GM13977 (cell line): ENCODE results near the gene VSTM5.

ENCODE experiments used
- DNase-seq: peaks from one replicate; pipeline ENCODE4 v3.0.0; 2012; ENCODE audit warnings: low spot score
- in situ Hi-C: fragments of 300-500 bp; cut with MboI; formaldehyde crosslinking; loops from one replicate; pipeline ENCODE4 v1.12.0; 2022; ENCODE audit warnings: low sequenced_read_pairs, low pct_unique_long_range_greater_than_20kb, mixed read lengths, inconsistent platforms; ENCODE audit not compliant: unreplicated experiment
- TF ChIP-seq, protein P1 (sequence below): IDR thresholded peaks from 2 replicates; pipeline ENCODE4 v1.5.1; 2012; ENCODE audit warnings: mild to moderate bottlenecking, control low read depth; ENCODE audit not compliant: insufficient read depth; ENCODE audit errors: extremely low read depth, missing control alignments

VSTM5 gene

GRCh38 chr11:93843906-93844305, 6.5 kb downstream of the VSTM5 start:
- TF ChIP-seq, protein P1, sequence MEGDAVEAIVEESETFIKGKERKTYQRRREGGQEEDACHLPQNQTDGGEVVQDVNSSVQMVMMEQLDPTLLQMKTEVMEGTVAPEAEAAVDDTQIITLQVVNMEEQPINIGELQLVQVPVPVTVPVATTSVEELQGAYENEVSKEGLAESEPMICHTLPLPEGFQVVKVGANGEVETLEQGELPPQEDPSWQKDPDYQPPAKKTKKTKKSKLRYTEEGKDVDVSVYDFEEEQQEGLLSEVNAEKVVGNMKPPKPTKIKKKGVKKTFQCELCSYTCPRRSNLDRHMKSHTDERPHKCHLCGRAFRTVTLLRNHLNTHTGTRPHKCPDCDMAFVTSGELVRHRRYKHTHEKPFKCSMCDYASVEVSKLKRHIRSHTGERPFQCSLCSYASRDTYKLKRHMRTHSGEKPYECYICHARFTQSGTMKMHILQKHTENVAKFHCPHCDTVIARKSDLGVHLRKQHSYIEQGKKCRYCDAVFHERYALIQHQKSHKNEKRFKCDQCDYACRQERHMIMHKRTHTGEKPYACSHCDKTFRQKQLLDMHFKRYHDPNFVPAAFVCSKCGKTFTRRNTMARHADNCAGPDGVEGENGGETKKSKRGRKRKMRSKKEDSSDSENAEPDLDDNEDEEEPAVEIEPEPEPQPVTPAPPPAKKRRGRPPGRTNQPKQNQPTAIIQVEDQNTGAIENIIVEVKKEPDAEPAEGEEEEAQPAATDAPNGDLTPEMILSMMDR = no peak
- in situ Hi-C loops = no loop called here

GRCh38 chr11:93842461-93842860, 8.0 kb downstream of the VSTM5 start:
- TF ChIP-seq, protein P1 = no peak
- DNase-seq = no peak
- in situ Hi-C loops = no loop called here

More at GRCh38 chr11:93843906-93844305, 6.5 kb downstream of the VSTM5 start:
- no peak for DNase-seq

DNA sequence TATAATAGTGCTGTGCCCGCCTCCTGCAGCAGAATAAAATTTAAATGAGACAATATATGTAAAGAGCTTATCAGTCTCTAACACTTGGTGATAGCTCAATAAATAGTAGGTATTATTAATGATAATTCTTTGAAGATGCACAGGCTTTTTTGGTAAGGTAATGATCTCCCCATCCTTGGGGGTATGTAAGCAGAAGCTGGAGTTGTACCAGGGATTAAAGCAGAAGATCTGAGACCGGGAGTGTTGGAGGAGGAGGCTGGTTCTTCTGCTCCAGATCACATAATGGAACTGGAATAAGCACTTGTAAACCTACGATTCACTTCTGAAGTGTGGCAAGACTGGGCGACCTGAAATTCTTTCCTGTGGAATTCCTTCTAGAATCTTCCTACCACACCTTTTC, 8.4 kb downstream of the VSTM5 start:
- in situ Hi-C loops = no loop called here
- no peak for DNase-seq
- TF ChIP-seq, protein P1 = no peak

- in situ Hi-C loops = no loop called here
- no peak for DNase-seq
- TF ChIP-seq, protein P1 = no peak
Measured at GRCh38 chr11:93841446-93841845, 9.0 kb downstream of the VSTM5 start.

GRCh38 chr11:93840981-93841380, 9.4 kb downstream of the VSTM5 start:
- in situ Hi-C loops = no loop called here
- no peak for DNase-seq
- TF ChIP-seq, protein P1 = no peak

GRCh38 chr11:93840180-93840579, 10.2 kb downstream of the VSTM5 start:
- no peak for DNase-seq
- TF ChIP-seq, protein P1 = no peak
- in situ Hi-C loops = no loop called here

- no peak for DNase-seq
Measured at GRCh38 chr11:93838967-93839366, 11.5 kb downstream of the VSTM5 start.

More at GRCh38 chr11:93838967-93839366, 11.5 kb downstream of the VSTM5 start:
- in situ Hi-C loops = no loop called here
- TF ChIP-seq, protein P1 = no peak
